HG02938 (cell line): ENCODE results near the gene CRYGN.

ENCODE experiments used
- ATAC-seq: cut with Tn5 transposase; IDR thresholded peaks from one replicate; pipeline ENCODE4 v1.9.1; 2021; ENCODE audit warnings: mild to moderate bottlenecking, moderate library complexity; ENCODE audit not compliant: unreplicated experiment

CRYGN gene

GRCh38 chr7:151381348-151382078 is 58.4 kb downstream of the CRYGN start:
- ATAC-seq: no peak

GRCh38 chr7:151381098-151381347 is 58.9 kb downstream of the CRYGN start:
- no peak for ATAC-seq

GRCh38 chr7:151380199-151381097 is 59.5 kb downstream of the CRYGN start:
- ATAC-seq: no peak

GRCh38 chr7:151379534-151380198 is 60.3 kb downstream of the CRYGN start:
- no peak for ATAC-seq

- no peak for ATAC-seq
Observed at GRCh38 chr7:151379193-151379520, 60.8 kb downstream of the CRYGN start.
